OCI-LY7 (cell line): ENCODE data around the gene CFAP20. TPM values are rescaled to one million over a fixed set of nuclear protein-coding genes. Genes with fewer than 3 reads are reported as not detected.
A peak's percentile ranks its signal among the peaks of the same experiment; 100 is the strongest.

Source experiments
- Bru-seq: library from RNA; stranded (reverse); fragments of 400-500 nt; gene quantifications from one replicate; lab custom pipeline; 2021; lab: Mats Ljungman, UMichigan
- BruChase-seq, 2 experiments: library from RNA; stranded (reverse); fragments of 400-500 nt; gene quantifications; one replicate each; lab custom pipeline; 2021; lab: Mats Ljungman, UMichigan
- BruUV-seq: library from RNA; stranded (reverse); fragments of 400-500 nt; replicated peaks from 2 replicates; lab custom pipeline; 2021; lab: Mats Ljungman, UMichigan
- CTCF ChIA-PET: fragments of 300-600 bp; sonication (Branson Sonifier 250); formaldehyde crosslinking; loops from one replicate; lab custom pipeline; 2022; ENCODE audit warnings: antibody characterized with exemption; ENCODE audit not compliant: unreplicated experiment; lab: Charles Lee
- POLR2A ChIA-PET: fragments of 300-600 bp; sonication (Branson Sonifier 250); formaldehyde crosslinking; loops from one replicate; lab custom pipeline; 2022; ENCODE audit warnings: antibody characterized with exemption; lab: Charles Lee
- DNase-seq: peaks from one replicate; pipeline ENCODE4 v3.0.0-alpha.2; 2015; ENCODE audit warnings: low spot score
- H2AFZ ChIP-seq: fragments of 200-600 bp; sonication (generic), shearing (Covaris generic); 2 replicates; pipeline ENCODE4 v1.6.1; 2014; ENCODE audit warnings: mild to moderate bottlenecking, antibody characterized with exemption, low read length, moderate library complexity
- H3K27ac ChIP-seq: fragments of 200-600 bp; sonication (generic); 2 replicates; pipeline ENCODE4 v1.5.1; 2014; ENCODE audit warnings: mixed run types, low read depth, mild to moderate bottlenecking, moderate library complexity, low read length, inconsistent platforms; ENCODE audit not compliant: poor library complexity, severe bottlenecking
- H3K36me3 ChIP-seq: fragments of 200-600 bp; sonication (generic); 2 replicates; pipeline ENCODE4 v1.6.1; 2014; ENCODE audit warnings: mild to moderate bottlenecking, antibody characterized with exemption, low read length, moderate library complexity, mixed read lengths; ENCODE audit not compliant: insufficient read depth
- H3K4me1 ChIP-seq: fragments of 200-600 bp; sonication (generic); 2 replicates; pipeline ENCODE4 v1.5.1; 2014; ENCODE audit warnings: mild to moderate bottlenecking, low read length; ENCODE audit not compliant: insufficient read depth, poor library complexity, severe bottlenecking
- H3K4me2 ChIP-seq: fragments of 200-600 bp; sonication (generic); 2 replicates; pipeline ENCODE4 v1.6.1; 2014; ENCODE audit warnings: mild to moderate bottlenecking, low read length
- H3K4me3 ChIP-seq: fragments of 200-600 bp; sonication (generic); 2 replicates; pipeline ENCODE4 v1.5.1; 2014; ENCODE audit warnings: mild to moderate bottlenecking, low read depth, low read length; ENCODE audit not compliant: poor library complexity, severe bottlenecking
- H3K79me2 ChIP-seq: fragments of 200-600 bp; sonication (generic); 2 replicates; pipeline ENCODE4 v1.6.1; 2016; ENCODE audit warnings: low read depth, mild to moderate bottlenecking, low read length, moderate library complexity, mixed read lengths; ENCODE audit not compliant: insufficient read depth
- H3K9me2 ChIP-seq: fragments of 200-600 bp; sonication (generic); 2 replicates; pipeline ENCODE4 v1.6.1; 2016; ENCODE audit warnings: mild to moderate bottlenecking, low read length, mixed read lengths; ENCODE audit not compliant: insufficient read depth
- H3K9me3 ChIP-seq: fragments of 200-600 bp; sonication (generic); 2 replicates; pipeline ENCODE4 v1.6.1; 2014; ENCODE audit warnings: mild to moderate bottlenecking, mixed run types, low read length, mixed read lengths
- H4K20me1 ChIP-seq: fragments of 200-600 bp; sonication (generic); 2 replicates; pipeline ENCODE4 v1.6.1; 2014; ENCODE audit warnings: mild to moderate bottlenecking, antibody characterized with exemption, low read length, moderate library complexity, mixed read lengths; ENCODE audit not compliant: insufficient read depth
- CTCF ChIP-seq: fragments of 200-600 bp; sonication (generic); conservative IDR thresholded peaks from 2 replicates; pipeline ENCODE4 v1.5.1; 2014; ENCODE audit warnings: mild to moderate bottlenecking, antibody characterized with exemption, low read length, moderate library complexity, mixed read lengths
- EZH2phosphoT487 ChIP-seq: fragments of 200-600 bp; sonication (generic); IDR thresholded peaks from 2 replicates; pipeline ENCODE4 v1.6.1; 2018; ENCODE audit warnings: low read depth, borderline replicate concordance, mild to moderate bottlenecking, mixed run types, antibody characterized with exemption, low read length, moderate library complexity, mixed read lengths
- intact Hi-C: fragments of 100-400 bp; cut with micrococcal nuclease; formaldehyde crosslinking; loops from one replicate; pipeline ENCODE4 v1.10.0; 2022; ENCODE audit not compliant: unreplicated experiment
- long read RNA-seq: library from polyadenylated mRNA; stranded (forward); transcript quantifications from one replicate; pipeline ENCODE4 v2.0.0, GENCODE V29; 2022
- total RNA-seq, 2 experiments: library from RNA; depleted of rRNA in 1 of 2; stranded (reverse); fragments of >200 nt in 1 of 2; shearing (Covaris generic) in 1 of 2; gene quantifications; 2 replicates each; pipeline ENCODE4 v1.2.3, GENCODE V29; 2014 to 2022

Gene CFAP20
- total RNA-seq (2014; rRNA removed; shearing (Covaris generic)) (65.6 and 89.2 TPM in 2 replicates), total RNA-seq (2022) (46.4 and 46.9 TPM in 2 replicates), Bru-seq, nascent RNA (percentile 81 among the genes with signal in this experiment), BruChase-seq, experiment 1, labeled RNA remaining after a 6-hour chase (percentile 67 among the genes with signal in this experiment), BruChase-seq, experiment 2, labeled RNA remaining after a 2-hour chase (percentile 79 among the genes with signal in this experiment)
- long read RNA-seq, transcript CFAP20-201 (6 exons, 1,354 nt): major isoform, 90 of 96 reads
- long read RNA-seq, partial matches to known transcripts: 1 of 96 reads
- long read RNA-seq, other reads (novel, unspliced or antisense): 5 of 96 reads

- peaks cover 32% of the 10 kb centered on the region for H4K20me1 ChIP-seq
- BruUV-seq: no TSS peak
- no peaks in the 10 kb centered on the region for H3K9me2 ChIP-seq
- no peaks in the 10 kb centered on the region for H3K9me3 ChIP-seq
- TF ChIP-seq EZH2phosphoT487: no peak
- no peak for TF ChIP-seq CTCF
- peak; percentile 100 for DNase-seq
- peak within 1 kb of the TSS; percentile 88 for H3K27ac ChIP-seq
- 0 out of 2 replicates have a peak, but pooled peaks cover 4% of the 10 kb centered on the region for H3K36me3 ChIP-seq
- H3K4me2 ChIP-seq: peak within 1 kb of the TSS; percentile 97
- H3K4me1 ChIP-seq: peaks cover 28% of the 10 kb centered on the region
- peak within 1 kb of the TSS; percentile 86 for H2AFZ ChIP-seq
- H3K79me2 ChIP-seq: peaks cover 43% of the 10 kb centered on the region
- ChIA-PET CTCF (interaction anchor here (1.0 to 1.1 kb wide), 3 partner anchors 8 to 96 kb away, joined by 3 to 4 read pairs (median 3); no protein-coding TSS in a partner anchor), POLR2A (interaction anchor here (0.6 to 1.5 kb wide), 20 partner anchors 7 to 601 kb away, joined by 3 to 5 read pairs (median 3); no protein-coding TSS in a partner anchor)
- H3K4me3 ChIP-seq: peak within 1 kb of the TSS; percentile 99
- intact Hi-C loops: loop anchor here (2.0 to 5.0 kb wide), 3 partner anchors 67 to 232 kb away; partner anchors contain the start of genes USB1 and ZNF319
Observed at GRCh38 chr16:58129097-58129936, at the start of gene CFAP20. CFAP20 (minus strand) TSS chr16:58129381; CDS start chr16:58129115, 266 bp downstream.

- no peaks in the 10 kb centered on the region for H4K20me1 ChIP-seq
- H3K9me2 ChIP-seq: no peaks in the 10 kb centered on the region
- H3K4me1 ChIP-seq: no peaks in the 10 kb centered on the region
- peaks cover 100% of the 10 kb centered on the region for H3K36me3 ChIP-seq
- no peak overlapping the region for H3K4me3 ChIP-seq
- H3K27ac ChIP-seq: no peak overlapping the region
- H3K79me2 ChIP-seq: no peaks in the 10 kb centered on the region
- CTCF ChIA-PET: no interaction called here
- BruUV-seq: no TSS peak
- intact Hi-C loops: no loop called here
- no peak overlapping the region for H2AFZ ChIP-seq
- no peaks in the 10 kb centered on the region for H3K9me3 ChIP-seq
- no peak for DNase-seq
- TF ChIP-seq EZH2phosphoT487: no peak
- TF ChIP-seq CTCF: no peak
- H3K4me2 ChIP-seq: no peak overlapping the region
- POLR2A ChIA-PET: interaction anchor here (0.9 kb wide), 1 partner anchor 48 kb away, joined by 3 read pairs; the partner anchor contains the start of gene CFAP20
Observed at GRCh38 chr16:58177353-58177710, 48.2 kb upstream of the CFAP20 start.
